B cell (primary cell): Measurements from ENCODE around the gene PTGER3. TPM values are rescaled to one million over a fixed set of nuclear protein-coding genes. Genes with fewer than 3 reads are reported as not detected.

ENCODE experiments used
- ATAC-seq: fragments of 200-7000 bp; cut with Tn5 transposase; one replicate; pipeline ENCODE4 v1.10.0; 2021; ENCODE audit warnings: low read depth, mild to moderate bottlenecking, moderate number of reproducible peaks, moderate library complexity
- CTCF ChIA-PET: fragments of 350-600 bp; sonication (Branson Sonifier 250); formaldehyde crosslinking; loops from one replicate; lab custom pipeline; 2021; ENCODE audit warnings: antibody characterized with exemption, inconsistent platforms; lab: Charles Lee
- POLR2A ChIA-PET: fragments of 350-600 bp; sonication (Branson Sonifier 250); formaldehyde crosslinking; loops from one replicate; lab custom pipeline; 2021; ENCODE audit warnings: antibody characterized with exemption; lab: Charles Lee
- DNase-seq: peaks from one replicate; pipeline ENCODE4 v3.0.0; 2013
- H2AFZ ChIP-seq: 2 replicates; pipeline ENCODE4 v1.6.1; 2012; ENCODE audit warnings: mild to moderate bottlenecking, low read depth, low read length; ENCODE audit not compliant: insufficient read depth, poor library complexity, severe bottlenecking
- H3K27ac ChIP-seq, 2 donors: 1 replicate in 1 of 2; 2 replicates in 1 of 2; pipeline ENCODE4 v1.5.1; 2012 to 2013; ENCODE audit warnings: low read length in 2 of 2, mild to moderate bottlenecking in 2 of 2, moderate library complexity in 1 of 2
- H3K27me3 ChIP-seq, 4 experiments: fragments of 200-600 bp in 1 of 4; sonication (generic) in 1 of 4; replicated peaks in 1 of 4; 1 replicate in 2 of 4; 2 replicates in 2 of 4; pipeline versions ENCODE4 v1.6.1 to v1.7.0; 2013 to 2016; ENCODE audit warnings: low read length in 3 of 4, mild to moderate bottlenecking in 2 of 4, mixed read lengths in 1 of 4, moderate library complexity in 1 of 4; ENCODE audit not compliant: insufficient read depth in 4 of 4, control insufficient read depth in 3 of 4; ENCODE audit errors: control extremely low read depth in 1 of 4
- H3K36me3 ChIP-seq, 2 experiments: replicated peaks in 1 of 2; 1 replicate in 1 of 2; 2 replicates in 1 of 2; pipeline versions ENCODE4 v1.6.1 to v1.7.1; 2013; ENCODE audit warnings: low read length in 1 of 2; ENCODE audit not compliant: insufficient read depth in 2 of 2, control insufficient read depth in 1 of 2; ENCODE audit errors: control extremely low read depth in 1 of 2, extremely low read depth in 1 of 2
- H3K4me1 ChIP-seq, 2 donors: fragments of 200-600 bp in 1 of 2; sonication (generic) in 1 of 2; 1 replicate in 1 of 2; 2 replicates in 1 of 2; pipeline versions ENCODE4 v1.5.1 to v1.6.1; 2013 to 2017; ENCODE audit warnings: low read length in 2 of 2; ENCODE audit not compliant: control insufficient read depth in 2 of 2, insufficient read depth in 2 of 2
- H3K4me2 ChIP-seq: replicated peaks from 2 replicates; pipeline ENCODE3; 2012; ENCODE audit warnings: mild to moderate bottlenecking, low read depth, low read length; ENCODE audit not compliant: poor library complexity, severe bottlenecking
- H3K4me3 ChIP-seq, 5 experiments: fragments of 200-600 bp in 1 of 5; sonication (generic) in 1 of 5; 1 replicate in 3 of 5; 2 replicates in 2 of 5; pipeline versions ENCODE4 v1.5.1 to v1.7.0; 2011 to 2016; ENCODE audit warnings: low read length in 4 of 5, mild to moderate bottlenecking in 4 of 5, low read depth in 2 of 5, control low read depth in 1 of 5, moderate library complexity in 1 of 5; ENCODE audit not compliant: insufficient read depth in 1 of 5; ENCODE audit errors: control extremely low read depth in 1 of 5, extremely low read depth in 1 of 5
- H3K79me2 ChIP-seq: fragments of 200-600 bp; sonication (generic); one replicate; pipeline ENCODE4 v1.6.0; 2016; ENCODE audit warnings: low read length; ENCODE audit not compliant: control insufficient read depth, insufficient read depth
- H3K9ac ChIP-seq: fragments of 200-600 bp; sonication (generic); 2 replicates; pipeline ENCODE4 v1.6.1; 2017; ENCODE audit warnings: mild to moderate bottlenecking, low read length, moderate library complexity
- H3K9me3 ChIP-seq, 3 donors: one replicate each; pipeline versions ENCODE4 v1.6.1 to v1.7.1; 2013; ENCODE audit warnings: low read length in 2 of 3; ENCODE audit not compliant: control insufficient read depth in 2 of 3, insufficient read depth in 1 of 3; ENCODE audit errors: control extremely low read depth in 1 of 3
- H4K20me1 ChIP-seq: 2 replicates; pipeline ENCODE4 v1.6.0; 2012; ENCODE audit warnings: mild to moderate bottlenecking, low read length; ENCODE audit not compliant: insufficient read depth, control insufficient read depth, poor library complexity, severe bottlenecking
- H3K27ac Mint-ChIP-seq: one replicate; pipeline ENCODE4 v1.8.0; 2021; ENCODE audit warnings: mixed read lengths
- H3K27me3 Mint-ChIP-seq: one replicate; pipeline ENCODE4 v1.8.0; 2021; ENCODE audit warnings: mixed read lengths
- H3K4me1 Mint-ChIP-seq: one replicate; pipeline ENCODE4 v1.8.0; 2021; ENCODE audit warnings: mixed read lengths
- H3K4me3 Mint-ChIP-seq: one replicate; pipeline ENCODE4 v1.8.0; 2021; ENCODE audit warnings: mixed read lengths
- H3K9me3 Mint-ChIP-seq: one replicate; pipeline ENCODE4 v1.8.0; 2022; ENCODE audit warnings: mixed read lengths; ENCODE audit not compliant: insufficient read depth
- CTCF ChIP-seq: fragments of 200-600 bp; IDR thresholded peaks from one replicate; pipeline ENCODE4 v1.8.0; 2022; ENCODE audit warnings: antibody characterized with exemption, mild to moderate bottlenecking
- EZH2 ChIP-seq: IDR thresholded peaks from 2 replicates; pipeline ENCODE4 v1.6.1; 2012; ENCODE audit warnings: borderline replicate concordance, low read depth, mild to moderate bottlenecking, moderate library complexity, low read length; ENCODE audit not compliant: insufficient read depth, poor library complexity, severe bottlenecking
- WGBS: methylation state at CpG from one replicate; pipeline ENCODE4 v1.1.5; 2013; ENCODE audit warnings: missing lambda C conversion rate; ENCODE audit not compliant: insufficient coverage; 5-methylcytosine and 5-hydroxymethylcytosine counted together
- intact Hi-C: fragments of 100-400 bp; cut with micrococcal nuclease; formaldehyde crosslinking; loops from one replicate; pipeline ENCODE4 v1.10.0; 2022
- polyA plus RNA-seq: library from polyadenylated mRNA; depleted of rRNA; stranded (reverse); fragments of >200 nt; gene quantifications from 2 replicates; pipeline ENCODE4 v1.2.3, GENCODE V29; 2012
- total RNA-seq, 2 donors: library from RNA; stranded (reverse); fragments of 120-200 nt in 1 of 2; gene quantifications; 1 replicate in 1 of 2; 2 replicates in 1 of 2; pipeline versions ENCODE4 v1.2.3 to v1.2.4, GENCODE V29; 2013 to 2022

PTGER3 gene
- total and polyA plus RNA-seq, 2 donors (not counting 1 experiment from before 2014, with no cell fraction given): 0.27 TPM; not detected in 1

DNA sequence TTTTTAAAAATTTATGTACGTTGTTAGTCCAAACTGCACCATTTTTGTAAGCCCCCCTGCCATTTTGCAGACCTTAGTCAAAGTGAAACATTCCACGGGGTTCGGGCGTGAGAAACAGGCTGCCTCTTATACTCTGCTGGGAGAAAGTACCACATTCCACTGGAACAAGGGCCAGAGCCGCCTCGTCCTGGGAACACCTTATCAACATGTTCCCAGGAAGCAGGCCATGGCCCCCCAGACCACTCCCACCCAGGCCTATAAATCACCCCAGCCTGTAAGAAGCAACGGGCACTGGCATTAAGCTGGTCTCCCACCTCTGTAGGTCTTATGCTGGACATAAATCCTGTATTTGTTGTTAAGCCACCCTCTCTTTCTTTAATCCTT, 34.1 kb upstream of the PTGER3 start:
- peaks cover 0 to 21% (median 6%) of the 10 kb centered on the region in 4 experiments for H3K27me3 ChIP-seq
- H3K27ac ChIP-seq: peak overlapping the region in 1 of 2 donors; percentile 98
- H3K79me2 ChIP-seq: peaks cover 37% of the 10 kb centered on the region
- peaks cover 2% of the 10 kb centered on the region for H3K9me3 Mint-ChIP-seq
- H3K27me3 Mint-ChIP-seq: peaks cover 31% of the 10 kb centered on the region
- POLR2A ChIA-PET: interaction anchor here (1.2 to 1.5 kb wide), 2 partner anchors 31 to 876 kb away, joined by 3 to 11 read pairs; partner anchors contain the start of gene LRRC40
- peak overlapping the region; percentile 72 for H3K4me2 ChIP-seq
- DNase-seq (no peak), ATAC-seq (no peak)
- H2AFZ ChIP-seq: peak overlapping the region; percentile 86
- H4K20me1 ChIP-seq: no peaks in the 10 kb centered on the region
- CTCF ChIA-PET: interaction anchor here (0.9 to 1.8 kb wide), 6 partner anchors 15 to 876 kb away, joined by 3 to 11 read pairs (median 5); partner anchors contain the start of genes CTH and LRRC40
- H3K4me3 ChIP-seq: peak overlapping the region; percentile 84 to 99 (median 91)
- peaks cover 8 to 14% of the 10 kb centered on the region in 2 donors for H3K4me1 ChIP-seq
- H3K9me3 ChIP-seq: peaks cover 0 to 4% (median 1%) of the 10 kb centered on the region in 3 donors
- 83% methylated on average over 6 of the region's 7 CpGs for WGBS
- H3K36me3 ChIP-seq: peaks cover 2 to 18% of the 10 kb centered on the region in 2 experiments
- peak overlapping the region; percentile 89 for H3K4me3 Mint-ChIP-seq
- intact Hi-C loops: loop anchor here (1.0 to 5.0 kb wide), 5 partner anchors 34 to 876 kb away; partner anchors contain the start of genes ANKRD13C, LRRC40, PTGER3 and SRSF11
- peak overlapping the region; percentile 68 for H3K27ac Mint-ChIP-seq
- H3K4me1 Mint-ChIP-seq: peaks cover 24% of the 10 kb centered on the region
- TF ChIP-seq CTCF (no peak), EZH2 (no peak)
- H3K9ac ChIP-seq: peak overlapping the region; percentile 97
